GM19043 (cell line): ENCODE data around the gene MCEMP1.

Experiments
- ATAC-seq: cut with Tn5 transposase; IDR thresholded peaks from one replicate; pipeline ENCODE4 v1.9.1; 2021; ENCODE audit warnings: low read depth; ENCODE audit not compliant: unreplicated experiment

MCEMP1 gene

GRCh38 chr19:7718668-7719067 lies 41.8 kb downstream of the MCEMP1 start:
- no peak for ATAC-seq

GRCh38 chr19:7720351-7720750 lies 43.5 kb downstream of the MCEMP1 start:
- ATAC-seq = no peak

DNA sequence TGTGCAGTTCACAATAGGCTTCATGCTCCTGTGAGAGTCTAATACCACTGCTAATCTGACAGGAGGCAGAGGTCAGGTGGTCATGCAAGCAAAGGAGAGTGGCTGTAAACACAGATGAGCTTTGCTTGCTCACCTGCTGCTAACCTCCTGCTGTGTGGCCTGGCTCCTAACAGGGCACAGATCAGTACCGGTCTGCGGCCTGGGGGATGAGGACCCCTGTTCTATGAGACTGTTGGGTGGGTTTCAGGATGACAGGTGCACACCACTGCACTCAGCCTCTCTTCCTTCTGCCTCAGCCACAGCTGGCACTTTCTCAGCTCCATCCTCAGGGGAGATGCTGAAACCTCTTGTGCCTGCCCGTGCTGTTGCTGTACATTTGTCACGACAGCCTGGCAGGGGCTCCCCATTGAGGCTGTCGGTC lies 45.4 kb downstream of the MCEMP1 start:
- ATAC-seq = peak; percentile 43

GRCh38 chr19:7725791-7726190 lies 48.9 kb downstream of the MCEMP1 start:
- ATAC-seq = no peak

DNA sequence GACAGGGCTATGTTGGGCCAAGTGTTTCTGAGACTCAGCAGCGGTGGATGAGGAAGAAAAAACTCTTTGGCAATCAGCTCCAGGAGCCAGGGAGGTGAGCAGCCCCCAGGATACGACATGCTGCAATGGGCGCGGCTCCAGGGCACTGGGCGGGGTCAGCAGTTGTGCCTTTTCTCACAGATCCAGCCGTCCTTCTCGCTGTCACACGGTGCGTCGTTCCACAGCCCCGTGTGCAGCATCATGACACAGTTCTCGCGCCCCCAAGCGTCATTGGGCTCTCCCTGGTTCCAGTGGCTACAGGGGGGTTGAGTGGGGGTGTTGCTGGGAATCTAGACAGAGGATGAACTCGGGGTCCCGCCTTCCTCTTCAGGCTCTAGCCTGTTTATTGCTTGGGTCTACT lies 52.3 kb downstream of the MCEMP1 start:
- no peak for ATAC-seq
